HepG2 (cell line): ENCODE results near the gene OTOP3. TPM values are rescaled to one million over a fixed set of nuclear protein-coding genes. Genes with fewer than 3 reads are reported as not detected.

ENCODE experiments used
- CAMTA2 ChIP-seq: sonication (generic); formaldehyde crosslinking; IDR thresholded peaks from 2 replicates; pipeline ENCODE4 v1.4.0; 2020; ENCODE audit warnings: mild to moderate bottlenecking, missing genetic modification reagents, borderline replicate concordance
- DNMT3B ChIP-seq: conservative IDR thresholded peaks from 2 replicates; pipeline ENCODE4 v1.6.1; 2016; ENCODE audit warnings: missing biosample characterization, control low read depth
- DPF2 ChIP-seq: sonication (generic); formaldehyde crosslinking; IDR thresholded peaks from 2 replicates; pipeline ENCODE4 v1.4.0; 2020; ENCODE audit warnings: mild to moderate bottlenecking, low read depth, missing genetic modification reagents, borderline replicate concordance
- ELF4 ChIP-seq: sonication (generic); formaldehyde crosslinking; IDR thresholded peaks from 2 replicates; pipeline ENCODE4 v1.5.0; 2020; ENCODE audit warnings: missing genetic modification reagents, mild to moderate bottlenecking, moderate library complexity, borderline replicate concordance
- FOSL2 ChIP-seq: sonication (generic); formaldehyde crosslinking; IDR thresholded peaks from 2 replicates; pipeline ENCODE4 v1.4.0; 2020; ENCODE audit warnings: missing genetic modification reagents
- JDP2 ChIP-seq: sonication (generic); formaldehyde crosslinking; IDR thresholded peaks from 2 replicates; pipeline ENCODE4 v1.8.1; 2022; ENCODE audit warnings: missing genetic modification reagents, borderline replicate concordance
- KDM4B ChIP-seq: sonication (generic); formaldehyde crosslinking; IDR thresholded peaks from 2 replicates; pipeline ENCODE4 v1.4.0; 2020; ENCODE audit warnings: missing genetic modification reagents
- RAD51 ChIP-seq: fragments of 450-650 bp; IDR thresholded peaks from 2 replicates; pipeline ENCODE4 v1.6.1; 2016; ENCODE audit warnings: borderline replicate concordance
- TBP ChIP-seq: sonication (generic); formaldehyde crosslinking; IDR thresholded peaks from 2 replicates; pipeline ENCODE4 v1.5.0; 2020; ENCODE audit warnings: missing genetic modification reagents
- ZBTB1 ChIP-seq: sonication (generic); formaldehyde crosslinking; IDR thresholded peaks from 2 replicates; pipeline ENCODE4 v1.4.0; 2020; ENCODE audit warnings: missing genetic modification reagents, borderline replicate concordance
- ZC3H4 ChIP-seq: sonication (generic); formaldehyde crosslinking; IDR thresholded peaks from 2 replicates; pipeline ENCODE4 v1.4.0; 2020; ENCODE audit warnings: missing genetic modification reagents, borderline replicate concordance
- ZFY ChIP-seq: sonication (generic); formaldehyde crosslinking; IDR thresholded peaks from 2 replicates; pipeline ENCODE4 v1.4.0; 2020; ENCODE audit warnings: missing genetic modification reagents
- ZNF589 ChIP-seq: sonication (generic); formaldehyde crosslinking; conservative IDR thresholded peaks from 2 replicates; pipeline ENCODE4 v1.8.0; 2022; ENCODE audit warnings: mild to moderate bottlenecking, moderate library complexity, missing genetic modification reagents
- ZNF850 ChIP-seq: sonication (generic); formaldehyde crosslinking; conservative IDR thresholded peaks from 2 replicates; pipeline ENCODE4 v1.9.0; 2021; ENCODE audit warnings: mild to moderate bottlenecking, missing genetic modification reagents
- ZNF879 ChIP-seq: sonication (generic); formaldehyde crosslinking; IDR thresholded peaks from 2 replicates; pipeline ENCODE4 v1.8.1; 2023; ENCODE audit warnings: missing genetic modification reagents
- polyA plus RNA-seq, 8 experiments: library from polyadenylated mRNA; depleted of rRNA in 3 of 8; stranded (reverse) in 7 of 8; unstranded in 1 of 8; fragments of >200 nt; fragmentation: Illumina TruSeq in 4 of 8; extraction: Trizol in 4 of 8; gene quantifications; 2 replicates each; pipeline versions ENCODE4 v1.2.1 to v1.2.3, GENCODE V29; 2011 to 2016; ENCODE audit warnings: low read depth in 4 of 8, missing spikeins in 1 of 8, mixed read lengths in 1 of 8; ENCODE audit not compliant: insufficient read depth in 1 of 8
- total RNA-seq, 5 experiments: library from RNA; depleted of rRNA; stranded (reverse); fragments of >200 nt; fragmentation: Illumina TruSeq; extraction: Trizol; gene quantifications; 2 replicates each; pipeline ENCODE4 v1.2.3, GENCODE V29; 2016; ENCODE audit warnings: low read depth in 1 of 5
- TF ChIP-seq, protein P1 (sequence below): sonication (generic); formaldehyde crosslinking; IDR thresholded peaks from 2 replicates; pipeline ENCODE4 v1.8.1; 2023; ENCODE audit warnings: missing genetic modification reagents, inconsistent platforms, borderline replicate concordance
- TF ChIP-seq, protein P2 (sequence below): sonication (generic); formaldehyde crosslinking; IDR thresholded peaks from 2 replicates; pipeline ENCODE4 v1.5.0; 2020; ENCODE audit warnings: missing genetic modification reagents
- TF ChIP-seq, protein P3 (sequence below): IDR thresholded peaks from 2 replicates; pipeline ENCODE4 v1.6.1; 2016; ENCODE audit warnings: mild to moderate bottlenecking
- TF ChIP-seq, protein P4 (sequence below): sonication (generic); formaldehyde crosslinking; IDR thresholded peaks from 2 replicates; pipeline ENCODE4 v1.8.0; 2022; ENCODE audit warnings: missing genetic modification reagents, mild to moderate bottlenecking, moderate library complexity, borderline replicate concordance
- TF ChIP-seq, protein P5 (sequence below): IDR thresholded peaks from 2 replicates; pipeline ENCODE4 v1.6.1; 2016
- TF ChIP-seq, protein P6 (sequence below): sonication (generic); formaldehyde crosslinking; conservative IDR thresholded peaks from 2 replicates; pipeline ENCODE4 v1.5.0; 2020; ENCODE audit warnings: missing genetic modification reagents

OTOP3 gene
- total and polyA plus RNA-seq, 2 of the 13 experiments (the other 11 are each of a cell fraction or from before 2014, with no cell fraction given), result not detected

DNA sequence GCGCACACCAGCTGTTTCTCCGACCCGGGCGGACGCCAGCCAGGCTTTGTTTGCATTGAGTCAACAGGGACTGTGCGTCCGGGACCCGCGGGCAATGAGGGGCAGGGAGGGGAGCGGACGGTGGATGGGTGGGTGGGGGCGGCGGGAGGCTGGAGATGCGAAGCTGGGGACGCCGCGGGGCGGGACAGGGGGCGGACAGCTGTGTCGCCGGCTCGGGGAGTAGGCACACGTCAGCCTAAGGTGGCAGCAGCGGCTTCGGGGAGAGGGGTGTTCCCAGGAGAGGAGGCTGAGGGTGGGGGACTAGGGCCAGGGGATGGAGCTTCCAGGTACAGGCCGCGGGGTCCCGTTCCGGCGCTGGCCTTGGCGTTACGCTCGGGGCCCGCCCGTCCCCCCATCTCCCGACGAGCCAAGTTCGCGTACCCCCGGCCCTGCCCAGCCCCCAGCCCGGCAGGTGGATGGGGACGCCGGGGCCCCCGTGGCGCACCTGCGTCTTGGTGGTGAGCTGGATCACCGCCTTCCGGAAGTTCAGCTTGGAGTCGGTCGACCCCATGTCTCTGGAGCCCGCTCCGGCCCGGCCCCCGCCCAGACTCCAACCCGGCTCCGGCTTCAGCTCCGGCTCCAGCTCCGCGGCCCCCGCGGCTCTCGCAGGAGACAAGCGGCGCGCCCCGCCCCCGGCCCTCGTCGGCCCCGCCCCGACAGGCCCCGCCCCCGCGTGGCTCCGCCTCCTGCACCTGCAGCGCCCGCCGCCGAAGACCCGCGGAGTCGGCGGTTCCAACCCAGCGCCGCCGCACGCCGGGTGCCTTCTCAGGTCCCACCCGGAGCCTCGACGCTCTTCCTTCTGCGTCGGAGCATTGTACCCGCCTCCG is 36.6 kb downstream of the OTOP3 start, which contains the start of gene HID1 (continued):
- TF ChIP-seq, protein P1, sequence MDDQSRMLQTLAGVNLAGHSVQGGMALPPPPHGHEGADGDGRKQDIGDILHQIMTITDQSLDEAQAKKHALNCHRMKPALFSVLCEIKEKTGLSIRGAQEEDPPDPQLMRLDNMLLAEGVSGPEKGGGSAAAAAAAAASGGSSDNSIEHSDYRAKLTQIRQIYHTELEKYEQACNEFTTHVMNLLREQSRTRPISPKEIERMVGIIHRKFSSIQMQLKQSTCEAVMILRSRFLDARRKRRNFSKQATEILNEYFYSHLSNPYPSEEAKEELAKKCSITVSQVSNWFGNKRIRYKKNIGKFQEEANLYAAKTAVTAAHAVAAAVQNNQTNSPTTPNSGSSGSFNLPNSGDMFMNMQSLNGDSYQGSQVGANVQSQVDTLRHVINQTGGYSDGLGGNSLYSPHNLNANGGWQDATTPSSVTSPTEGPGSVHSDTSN (CRISPR knock-in tag), result no peak
- TF ChIP-seq DPF2 (CRISPR knock-in tag) (peak; percentile 73; the same call in 1 of the 2 replicates), FOSL2 (peak; percentile 90), DNMT3B (no peak), KDM4B (no peak; the same call in 1 of the 2 replicates), ZC3H4 (CRISPR knock-in tag) (no peak), CAMTA2 (CRISPR knock-in tag) (no peak), ELF4 (CRISPR knock-in tag) (no peak), RAD51 (no peak), ZBTB1 (CRISPR knock-in tag) (no peak), ZNF850 (CRISPR knock-in tag) (no peak), ZNF589 (CRISPR knock-in tag) (no peak), ZNF879 (CRISPR knock-in tag) (no peak), ZFY (peak; percentile 84; the same call in 1 of the 2 replicates), TBP (CRISPR knock-in tag) (no peak), JDP2 (CRISPR knock-in tag) (no peak)
- TF ChIP-seq, protein P2, sequence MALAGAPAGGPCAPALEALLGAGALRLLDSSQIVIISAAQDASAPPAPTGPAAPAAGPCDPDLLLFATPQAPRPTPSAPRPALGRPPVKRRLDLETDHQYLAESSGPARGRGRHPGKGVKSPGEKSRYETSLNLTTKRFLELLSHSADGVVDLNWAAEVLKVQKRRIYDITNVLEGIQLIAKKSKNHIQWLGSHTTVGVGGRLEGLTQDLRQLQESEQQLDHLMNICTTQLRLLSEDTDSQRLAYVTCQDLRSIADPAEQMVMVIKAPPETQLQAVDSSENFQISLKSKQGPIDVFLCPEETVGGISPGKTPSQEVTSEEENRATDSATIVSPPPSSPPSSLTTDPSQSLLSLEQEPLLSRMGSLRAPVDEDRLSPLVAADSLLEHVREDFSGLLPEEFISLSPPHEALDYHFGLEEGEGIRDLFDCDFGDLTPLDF (CRISPR knock-in tag), result no peak
- TF ChIP-seq, protein P3, sequence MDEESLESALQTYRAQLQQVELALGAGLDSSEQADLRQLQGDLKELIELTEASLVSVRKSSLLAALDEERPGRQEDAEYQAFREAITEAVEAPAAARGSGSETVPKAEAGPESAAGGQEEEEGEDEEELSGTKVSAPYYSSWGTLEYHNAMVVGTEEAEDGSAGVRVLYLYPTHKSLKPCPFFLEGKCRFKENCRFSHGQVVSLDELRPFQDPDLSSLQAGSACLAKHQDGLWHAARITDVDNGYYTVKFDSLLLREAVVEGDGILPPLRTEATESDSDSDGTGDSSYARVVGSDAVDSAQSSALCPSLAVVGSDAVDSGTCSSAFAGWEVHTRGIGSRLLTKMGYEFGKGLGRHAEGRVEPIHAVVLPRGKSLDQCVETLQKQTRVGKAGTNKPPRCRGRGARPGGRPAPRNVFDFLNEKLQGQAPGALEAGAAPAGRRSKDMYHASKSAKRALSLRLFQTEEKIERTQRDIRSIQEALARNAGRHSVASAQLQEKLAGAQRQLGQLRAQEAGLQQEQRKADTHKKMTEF (CRISPR knock-in tag), result peak; percentile 40; the same call in 1 of the 2 replicates
- TF ChIP-seq, protein P4, sequence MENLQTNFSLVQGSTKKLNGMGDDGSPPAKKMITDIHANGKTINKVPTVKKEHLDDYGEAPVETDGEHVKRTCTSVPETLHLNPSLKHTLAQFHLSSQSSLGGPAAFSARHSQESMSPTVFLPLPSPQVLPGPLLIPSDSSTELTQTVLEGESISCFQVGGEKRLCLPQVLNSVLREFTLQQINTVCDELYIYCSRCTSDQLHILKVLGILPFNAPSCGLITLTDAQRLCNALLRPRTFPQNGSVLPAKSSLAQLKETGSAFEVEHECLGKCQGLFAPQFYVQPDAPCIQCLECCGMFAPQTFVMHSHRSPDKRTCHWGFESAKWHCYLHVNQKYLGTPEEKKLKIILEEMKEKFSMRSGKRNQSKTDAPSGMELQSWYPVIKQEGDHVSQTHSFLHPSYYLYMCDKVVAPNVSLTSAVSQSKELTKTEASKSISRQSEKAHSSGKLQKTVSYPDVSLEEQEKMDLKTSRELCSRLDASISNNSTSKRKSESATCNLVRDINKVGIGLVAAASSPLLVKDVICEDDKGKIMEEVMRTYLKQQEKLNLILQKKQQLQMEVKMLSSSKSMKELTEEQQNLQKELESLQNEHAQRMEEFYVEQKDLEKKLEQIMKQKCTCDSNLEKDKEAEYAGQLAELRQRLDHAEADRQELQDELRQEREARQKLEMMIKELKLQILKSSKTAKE (CRISPR knock-in tag), result peak; percentile 65; the same call in 1 of the 2 replicates
- TF ChIP-seq, protein P5, sequence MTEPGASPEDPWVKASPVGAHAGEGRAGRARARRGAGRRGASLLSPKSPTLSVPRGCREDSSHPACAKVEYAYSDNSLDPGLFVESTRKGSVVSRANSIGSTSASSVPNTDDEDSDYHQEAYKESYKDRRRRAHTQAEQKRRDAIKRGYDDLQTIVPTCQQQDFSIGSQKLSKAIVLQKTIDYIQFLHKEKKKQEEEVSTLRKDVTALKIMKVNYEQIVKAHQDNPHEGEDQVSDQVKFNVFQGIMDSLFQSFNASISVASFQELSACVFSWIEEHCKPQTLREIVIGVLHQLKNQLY (CRISPR knock-in tag), result no peak
- TF ChIP-seq, protein P6, sequence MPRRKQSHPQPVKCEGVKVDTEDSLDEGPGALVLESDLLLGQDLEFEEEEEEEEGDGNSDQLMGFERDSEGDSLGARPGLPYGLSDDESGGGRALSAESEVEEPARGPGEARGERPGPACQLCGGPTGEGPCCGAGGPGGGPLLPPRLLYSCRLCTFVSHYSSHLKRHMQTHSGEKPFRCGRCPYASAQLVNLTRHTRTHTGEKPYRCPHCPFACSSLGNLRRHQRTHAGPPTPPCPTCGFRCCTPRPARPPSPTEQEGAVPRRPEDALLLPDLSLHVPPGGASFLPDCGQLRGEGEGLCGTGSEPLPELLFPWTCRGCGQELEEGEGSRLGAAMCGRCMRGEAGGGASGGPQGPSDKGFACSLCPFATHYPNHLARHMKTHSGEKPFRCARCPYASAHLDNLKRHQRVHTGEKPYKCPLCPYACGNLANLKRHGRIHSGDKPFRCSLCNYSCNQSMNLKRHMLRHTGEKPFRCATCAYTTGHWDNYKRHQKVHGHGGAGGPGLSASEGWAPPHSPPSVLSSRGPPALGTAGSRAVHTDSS (CRISPR knock-in tag), result 0 out of 2 replicates have a peak, but pooled peaks have one; percentile 85
